ENCODE results near the gene ADCY5.

The ADCY5 gene

DNA sequence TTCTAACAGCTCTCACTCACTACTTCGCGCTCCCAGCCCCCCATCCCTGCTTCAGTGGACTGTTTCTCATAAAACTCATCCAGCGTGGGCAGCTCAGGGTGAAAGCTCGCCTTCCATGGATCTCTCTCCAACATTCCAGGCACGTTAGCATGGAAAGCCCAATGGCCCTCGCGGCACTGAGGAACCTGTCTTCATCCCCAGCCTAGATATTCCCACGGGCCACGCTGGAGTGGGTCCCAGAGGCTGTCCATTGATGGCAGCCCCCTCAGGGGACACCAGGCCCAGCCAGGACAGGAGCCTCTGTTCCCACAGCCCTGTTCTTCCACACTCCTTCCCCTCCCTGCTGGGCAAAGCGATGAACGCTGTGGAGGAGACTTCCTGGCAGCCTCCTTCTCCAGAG is 126.0 kb downstream of the ADCY5 start:
- no peak overlapping the region for H3K4me3 ChIP-seq (ENCODE audit: low read depth, low read length)
- TF ChIP-seq, protein P1, sequence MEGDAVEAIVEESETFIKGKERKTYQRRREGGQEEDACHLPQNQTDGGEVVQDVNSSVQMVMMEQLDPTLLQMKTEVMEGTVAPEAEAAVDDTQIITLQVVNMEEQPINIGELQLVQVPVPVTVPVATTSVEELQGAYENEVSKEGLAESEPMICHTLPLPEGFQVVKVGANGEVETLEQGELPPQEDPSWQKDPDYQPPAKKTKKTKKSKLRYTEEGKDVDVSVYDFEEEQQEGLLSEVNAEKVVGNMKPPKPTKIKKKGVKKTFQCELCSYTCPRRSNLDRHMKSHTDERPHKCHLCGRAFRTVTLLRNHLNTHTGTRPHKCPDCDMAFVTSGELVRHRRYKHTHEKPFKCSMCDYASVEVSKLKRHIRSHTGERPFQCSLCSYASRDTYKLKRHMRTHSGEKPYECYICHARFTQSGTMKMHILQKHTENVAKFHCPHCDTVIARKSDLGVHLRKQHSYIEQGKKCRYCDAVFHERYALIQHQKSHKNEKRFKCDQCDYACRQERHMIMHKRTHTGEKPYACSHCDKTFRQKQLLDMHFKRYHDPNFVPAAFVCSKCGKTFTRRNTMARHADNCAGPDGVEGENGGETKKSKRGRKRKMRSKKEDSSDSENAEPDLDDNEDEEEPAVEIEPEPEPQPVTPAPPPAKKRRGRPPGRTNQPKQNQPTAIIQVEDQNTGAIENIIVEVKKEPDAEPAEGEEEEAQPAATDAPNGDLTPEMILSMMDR (IDR thresholded peaks at IDR 0.05; ENCODE audit: borderline replicate concordance, insufficient read depth, low read depth, low read length) = no peak

DNA sequence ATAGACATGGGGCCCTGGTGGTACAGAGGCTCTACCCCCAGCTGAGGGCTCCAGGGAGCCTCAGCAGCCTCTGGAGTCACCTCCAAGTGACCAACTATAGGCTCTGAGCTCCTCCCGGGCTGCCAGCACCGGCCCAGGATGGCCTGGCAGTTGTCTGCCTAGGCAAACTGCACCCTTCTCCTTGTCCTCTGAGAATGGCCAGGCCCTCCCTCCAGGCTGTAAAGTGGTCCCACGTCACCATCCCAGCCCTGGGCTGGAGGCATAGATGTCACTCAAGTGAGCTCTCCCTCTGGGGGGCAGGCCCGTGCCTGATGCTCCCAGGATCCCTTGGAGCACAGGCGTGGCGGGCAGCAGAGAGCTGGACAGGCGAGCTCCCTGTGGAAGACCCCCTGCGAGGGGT is 127.1 kb downstream of the ADCY5 start:
- TF ChIP-seq, protein P1 (IDR thresholded peaks at IDR 0.05; ENCODE audit: borderline replicate concordance, insufficient read depth, low read depth, low read length) = no peak
- H3K4me3 ChIP-seq (ENCODE audit: low read depth, low read length) = no peak overlapping the region

DNA sequence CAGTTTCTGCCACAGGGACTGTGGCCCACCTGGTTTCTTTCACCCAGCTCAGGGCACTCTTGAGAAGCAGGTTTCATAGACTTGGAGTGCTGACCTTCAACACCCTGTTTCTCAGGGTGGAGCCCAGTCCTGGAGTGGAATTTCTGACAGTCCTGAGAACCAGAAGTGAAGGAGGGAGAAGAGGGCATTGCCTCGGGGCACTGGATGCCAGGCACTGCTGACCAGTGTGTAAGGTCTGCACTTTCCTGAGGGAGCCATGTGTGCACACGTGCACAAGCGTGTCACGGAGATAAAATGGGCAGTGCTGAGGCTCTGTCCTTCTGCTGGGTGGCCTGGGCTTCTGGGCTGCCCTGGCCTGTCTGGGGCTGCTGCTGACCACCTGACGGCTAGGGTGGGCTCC is 128.7 kb downstream of the ADCY5 start:
- TF ChIP-seq, protein P1 (IDR thresholded peaks at IDR 0.05; ENCODE audit: borderline replicate concordance, insufficient read depth, low read depth, low read length) = no peak
- no peak overlapping the region for H3K4me3 ChIP-seq (ENCODE audit: low read depth, low read length)

DNA sequence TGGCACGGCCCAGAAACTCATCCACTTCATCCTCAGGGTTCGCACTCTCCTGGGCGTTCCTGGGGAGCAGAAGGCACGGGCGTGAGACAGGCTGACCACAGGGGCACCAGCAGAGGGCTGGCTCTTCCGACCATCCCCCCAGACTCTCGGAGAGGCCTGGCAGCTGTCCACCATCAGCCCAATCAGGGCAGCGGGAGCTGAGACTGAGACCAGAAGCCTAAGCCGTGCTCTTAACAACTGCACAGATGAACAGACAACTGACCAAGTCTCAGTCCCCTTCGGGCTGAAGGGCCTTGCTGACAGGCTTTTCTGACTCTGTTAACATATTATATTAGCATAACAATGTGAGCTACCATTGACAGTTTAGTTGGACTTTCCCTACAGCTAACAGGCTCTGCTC is 129.1 kb downstream of the ADCY5 start:
- no peak overlapping the region for H3K4me3 ChIP-seq (ENCODE audit: low read depth, low read length)
- TF ChIP-seq, protein P1 (IDR thresholded peaks at IDR 0.05; ENCODE audit: borderline replicate concordance, insufficient read depth, low read depth, low read length) = no peak

DNA sequence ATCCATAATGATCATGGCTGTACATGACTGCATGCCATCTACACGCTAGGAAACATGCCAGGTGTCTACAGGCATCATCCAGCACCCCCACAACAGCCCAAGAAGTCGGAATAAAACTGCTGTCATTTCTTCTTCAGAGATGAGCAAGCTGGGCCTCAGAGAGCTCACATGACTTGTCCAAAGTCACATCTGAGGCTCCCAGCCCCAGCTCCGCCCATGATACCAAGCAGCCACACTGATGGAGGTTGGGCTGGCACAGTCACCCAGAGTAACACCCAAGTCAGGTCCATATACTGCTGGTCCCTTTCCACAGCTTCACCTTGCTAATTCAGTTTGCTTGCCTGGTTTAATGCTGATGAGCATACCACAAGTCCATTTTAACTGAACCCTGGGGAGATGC is 130.5 kb downstream of the ADCY5 start:
- TF ChIP-seq, protein P1 (IDR thresholded peaks at IDR 0.05; ENCODE audit: borderline replicate concordance, insufficient read depth, low read depth, low read length) = no peak
- no peak overlapping the region for H3K4me3 ChIP-seq (ENCODE audit: low read depth, low read length)

DNA sequence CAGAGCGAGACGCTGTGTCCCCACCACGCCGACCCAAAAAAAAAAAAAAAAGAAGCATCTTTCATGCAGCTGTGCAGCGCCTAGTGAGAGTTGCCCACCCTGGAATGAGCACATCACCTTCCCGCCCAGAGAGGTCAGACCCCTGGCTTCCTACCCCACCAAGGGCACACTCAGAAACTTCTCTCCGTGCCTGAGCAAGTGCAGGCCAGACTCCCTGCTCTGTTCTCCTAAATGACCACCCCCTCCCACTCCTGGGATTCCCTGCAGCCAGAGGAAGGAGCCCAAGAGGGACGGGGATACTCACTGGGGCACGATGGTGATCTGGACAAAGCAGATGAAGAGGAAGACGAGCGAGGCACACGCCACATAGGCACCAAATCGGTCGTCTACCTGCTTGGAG is 131.2 kb downstream of the ADCY5 start:
- TF ChIP-seq, protein P1 (IDR thresholded peaks at IDR 0.05; ENCODE audit: borderline replicate concordance, insufficient read depth, low read depth, low read length) = no peak
- no peak overlapping the region for H3K4me3 ChIP-seq (ENCODE audit: low read depth, low read length)

DNA sequence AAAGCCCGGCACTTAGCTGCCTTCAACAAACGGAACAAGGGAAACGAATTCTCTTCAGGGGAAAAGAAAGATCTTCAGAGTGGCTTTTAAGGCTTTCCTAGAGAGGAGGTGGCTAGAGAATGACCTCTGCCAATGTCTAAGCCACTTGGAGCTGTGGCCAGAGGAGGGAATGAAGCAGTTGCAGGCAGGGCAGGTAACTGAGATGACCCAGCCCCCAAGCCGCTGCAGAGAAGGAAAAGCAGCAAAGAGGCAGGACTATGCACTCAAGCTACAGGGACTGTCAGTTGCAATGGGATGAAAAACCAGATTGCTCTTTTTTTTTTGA is 133.7 kb downstream of the ADCY5 start:
- H3K4me3 ChIP-seq (ENCODE audit: low read depth, low read length) = no peak overlapping the region
- TF ChIP-seq, protein P1 (IDR thresholded peaks at IDR 0.05; ENCODE audit: borderline replicate concordance, insufficient read depth, low read depth, low read length) = no peak
